GM18508 (cell line): Measurements from ENCODE around the gene SHC4.
"Not testable (repeated sequence)": the region's sequence is repeated elsewhere in the genome, so short reads cannot be mapped to it uniquely, and the experiment has no call there.

ENCODE experiments used
- ATAC-seq: cut with Tn5 transposase; IDR thresholded peaks from one replicate; pipeline ENCODE4 v1.9.1; 2021; ENCODE audit warnings: moderate number of reproducible peaks; ENCODE audit not compliant: insufficient read depth, unreplicated experiment

SHC4 gene

DNA sequence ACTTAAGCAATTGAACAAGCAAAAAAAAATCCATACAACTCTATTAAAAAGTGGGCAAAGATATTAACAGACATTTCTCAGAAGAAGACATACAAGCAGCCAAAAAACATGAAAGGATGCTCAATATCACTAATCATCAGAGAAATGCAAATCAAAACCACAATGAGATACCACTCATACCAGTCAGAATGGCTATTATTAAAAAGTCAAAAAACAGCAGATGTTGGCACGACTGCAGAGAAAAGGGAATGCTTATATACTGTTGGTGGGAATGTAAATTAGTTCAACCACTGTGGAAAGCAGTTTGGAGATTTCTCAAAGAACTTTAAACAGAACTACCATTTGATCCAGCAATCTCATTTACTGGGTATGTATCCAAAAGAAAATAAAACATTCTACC lies 7.2 kb upstream of the SHC4 start:
- not testable (repeated sequence) for ATAC-seq

GRCh38 chr15:48968066-48968465 lies 4.3 kb upstream of the SHC4 start:
- ATAC-seq: no peak

DNA sequence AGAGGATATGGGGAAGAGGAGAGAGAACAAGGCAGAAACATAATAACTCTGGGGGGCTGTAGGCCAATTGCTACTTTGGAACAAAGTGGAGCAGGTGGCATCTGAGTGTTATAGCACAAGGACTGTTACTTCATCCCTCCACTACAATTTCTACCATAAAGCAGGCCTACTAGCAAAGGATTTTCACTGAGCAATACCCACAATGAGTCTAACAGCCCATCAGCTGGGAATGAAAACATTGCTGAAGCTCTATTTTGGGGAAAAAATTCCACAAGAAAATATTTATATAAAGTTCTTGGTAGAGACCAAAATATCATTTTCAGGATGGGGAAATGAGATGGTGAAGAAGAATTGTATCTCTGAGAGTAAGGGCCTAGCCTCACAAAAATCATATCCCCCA lies 3.6 kb upstream of the SHC4 start:
- ATAC-seq: no peak

- peak; percentile 81 for ATAC-seq
Observed at GRCh38 chr15:48966595-48967301, 3.0 kb upstream of the SHC4 start.

- ATAC-seq: no peak
Observed at GRCh38 chr15:48965972-48966371, 2.3 kb upstream of the SHC4 start.

GRCh38 chr15:48964898-48965297 lies 1.2 kb upstream of the SHC4 start:
- ATAC-seq: no peak

DNA sequence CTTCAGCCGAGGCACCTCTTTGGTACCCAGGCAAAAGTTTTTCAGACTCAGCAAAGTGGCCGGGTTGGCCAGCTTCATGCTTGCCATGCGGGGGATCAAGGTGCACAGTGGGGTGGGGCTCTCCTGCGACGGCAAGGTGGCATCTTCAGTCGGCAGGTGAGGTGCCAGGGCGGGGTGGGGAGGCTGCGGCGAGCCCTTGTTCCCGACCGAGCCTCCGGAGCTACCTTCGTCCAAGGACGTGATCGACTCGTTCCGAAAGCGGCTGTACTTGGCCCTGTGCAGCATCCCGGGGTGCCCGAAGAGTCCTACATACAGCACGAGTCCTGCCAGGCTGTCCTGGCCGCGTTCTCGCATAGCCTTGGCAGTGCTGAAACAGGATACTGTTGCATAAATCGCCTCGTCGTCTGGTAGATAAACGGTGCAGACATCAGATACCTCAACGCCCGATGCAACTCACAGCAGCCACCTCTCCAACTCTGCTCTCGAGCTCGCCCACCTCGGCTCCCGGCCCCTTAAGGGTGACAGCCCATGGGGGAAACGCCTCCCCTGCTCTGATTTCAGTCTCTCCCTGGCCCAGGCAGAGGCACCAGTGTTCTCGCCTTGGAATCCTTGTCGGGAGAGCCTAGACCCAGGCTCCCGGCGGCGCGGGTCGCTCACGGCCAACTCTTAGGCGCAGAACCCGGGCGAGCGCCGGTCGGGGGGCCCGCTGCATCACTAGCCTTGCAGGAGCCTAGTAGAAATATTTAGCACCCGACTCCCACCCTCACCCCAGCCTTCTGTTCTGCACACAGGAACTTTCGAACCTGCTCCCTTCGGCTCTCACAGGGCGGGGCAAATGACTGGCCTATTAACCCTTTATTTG lies 826 bp downstream of the SHC4 start:
- ATAC-seq: no peak

DNA sequence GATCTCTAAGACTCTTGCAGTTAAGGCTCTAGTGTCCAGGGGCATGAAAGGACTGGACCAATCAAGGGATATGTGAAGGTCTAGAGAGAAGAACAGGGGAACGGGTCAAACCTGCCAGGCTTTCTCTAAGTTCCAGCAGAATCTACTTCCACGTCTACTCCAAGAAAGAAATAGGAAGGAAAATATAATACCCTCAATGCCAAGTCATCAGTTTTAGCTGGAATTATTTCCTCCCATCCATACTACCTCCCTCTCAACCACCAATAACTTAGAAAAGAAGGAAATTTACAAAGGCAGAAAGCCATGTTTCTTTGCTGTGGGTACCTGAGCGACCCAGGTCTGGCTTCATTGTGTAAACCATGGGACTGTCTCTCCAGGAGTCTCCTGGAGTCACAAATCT lies 7.8 kb downstream of the SHC4 start:
- ATAC-seq: no peak

DNA sequence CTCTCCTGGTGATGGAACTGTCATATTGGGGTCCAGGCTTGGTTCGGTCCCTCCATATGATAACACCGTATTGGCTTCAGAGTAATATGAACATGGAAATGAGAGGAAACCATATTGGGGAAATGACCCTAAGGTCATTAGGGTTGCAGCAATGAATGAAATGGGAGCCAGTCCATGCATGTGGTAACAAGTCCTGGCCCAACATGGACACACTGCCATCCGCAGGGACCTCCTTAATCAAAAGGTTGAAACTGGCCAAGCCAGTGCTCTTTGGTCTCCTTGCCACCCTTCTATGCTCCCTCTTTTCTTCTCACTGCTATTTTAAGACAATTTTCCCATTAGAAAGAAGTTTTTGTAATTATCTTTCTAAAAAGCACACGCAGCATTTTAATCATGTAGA lies 8.3 kb downstream of the SHC4 start:
- ATAC-seq: no peak

DNA sequence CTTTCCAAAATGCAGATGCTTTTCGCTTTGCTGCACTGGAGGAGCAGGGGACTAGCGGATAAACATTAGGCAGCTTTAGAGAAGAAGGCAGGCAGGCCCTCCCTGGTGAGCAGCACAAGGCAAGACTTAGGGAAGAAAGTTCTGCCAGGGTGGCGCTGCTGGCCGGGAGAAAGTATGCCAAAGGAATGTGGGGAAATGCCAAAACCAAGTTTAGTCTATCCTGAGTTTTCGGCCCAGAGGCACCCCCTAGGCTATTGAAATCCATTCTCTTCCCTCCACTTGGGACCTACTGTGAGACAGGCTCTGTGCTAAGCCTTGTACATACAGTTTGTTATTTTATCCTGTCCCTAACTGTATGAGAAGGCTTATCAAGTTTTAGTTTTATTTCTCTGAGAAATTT lies 9.2 kb downstream of the SHC4 start:
- ATAC-seq: no peak

- no peak for ATAC-seq
Observed at GRCh38 chr15:48946840-48947187, 16.9 kb downstream of the SHC4 start.

DNA sequence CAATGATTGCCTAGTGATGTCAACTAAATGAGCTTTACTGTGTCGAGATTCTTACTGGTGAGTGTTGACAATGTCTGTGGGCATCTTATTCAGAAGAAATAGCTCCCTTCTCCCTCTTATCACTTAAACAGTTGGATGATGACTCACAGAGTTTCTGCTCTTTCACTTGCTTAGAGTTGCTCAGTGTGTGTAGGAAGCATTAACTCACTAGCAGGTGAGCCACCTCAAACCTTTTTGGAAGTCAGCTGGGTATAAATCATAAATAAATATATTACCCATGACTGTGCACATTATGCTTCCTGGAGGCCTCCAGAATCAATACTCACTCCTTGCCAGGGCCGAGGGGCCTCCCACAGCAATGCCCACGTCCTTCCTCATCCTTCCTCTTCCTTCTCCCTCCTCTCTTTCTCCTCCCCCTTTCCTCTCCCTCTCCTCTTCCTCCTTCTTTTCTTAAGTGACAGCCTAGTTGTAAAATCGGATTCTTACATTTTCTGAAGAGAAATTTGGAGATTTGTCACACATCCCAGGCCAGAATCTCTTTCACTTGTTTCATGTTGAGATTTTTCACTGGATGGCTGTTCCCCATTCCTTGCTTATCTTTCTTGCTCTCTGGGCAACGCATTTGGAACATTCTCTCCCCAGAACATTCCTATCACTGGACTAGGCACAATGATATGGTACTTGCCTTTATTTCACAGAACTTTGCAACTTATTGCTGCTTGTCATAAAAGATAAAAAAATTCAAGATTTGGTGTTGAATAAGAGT lies 17.5 kb downstream of the SHC4 start:
- no peak for ATAC-seq

DNA sequence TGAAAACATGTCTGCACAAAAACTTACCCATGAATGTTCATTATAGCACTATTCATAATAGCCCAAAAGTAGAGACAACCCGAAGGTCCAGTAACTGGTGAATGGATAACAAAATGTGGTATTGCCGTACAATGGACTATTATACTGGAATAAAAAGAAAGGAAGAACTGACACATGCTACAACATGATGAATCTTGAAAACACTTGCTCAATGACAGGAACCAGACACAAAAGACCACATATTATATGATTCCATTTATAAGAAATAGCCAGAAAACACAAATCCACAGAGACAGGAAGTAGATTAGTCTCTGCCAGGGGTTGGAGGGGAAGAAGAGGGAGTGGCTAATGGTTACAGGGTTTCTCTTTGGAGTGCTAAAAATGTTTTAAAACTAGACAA lies 18.3 kb downstream of the SHC4 start:
- ATAC-seq: no peak

- ATAC-seq: no peak
Observed at GRCh38 chr15:48941904-48942303, 21.8 kb downstream of the SHC4 start.

- ATAC-seq: peak; percentile 95
Observed at GRCh38 chr15:48940508-48940907, 23.2 kb downstream of the SHC4 start.

DNA sequence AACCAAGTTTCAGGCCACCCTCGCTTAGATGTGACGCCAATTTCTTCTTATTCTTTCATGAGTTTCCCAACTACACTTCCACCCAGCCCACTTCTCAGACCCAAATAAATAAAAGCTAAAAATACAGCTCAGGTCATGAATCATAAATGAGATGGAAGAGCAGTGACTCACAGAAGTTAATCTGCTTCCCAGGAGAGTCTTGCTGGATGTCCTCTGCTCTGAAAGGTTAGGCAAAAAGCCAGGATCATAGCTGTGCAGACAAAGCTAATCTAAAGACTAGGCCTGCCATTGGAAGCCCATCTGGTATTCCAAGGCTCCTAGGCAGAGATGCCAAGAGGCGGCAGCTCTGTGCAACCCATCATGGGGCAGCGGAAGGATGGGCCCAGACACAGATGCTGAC lies 24.1 kb downstream of the SHC4 start:
- ATAC-seq: no peak

DNA sequence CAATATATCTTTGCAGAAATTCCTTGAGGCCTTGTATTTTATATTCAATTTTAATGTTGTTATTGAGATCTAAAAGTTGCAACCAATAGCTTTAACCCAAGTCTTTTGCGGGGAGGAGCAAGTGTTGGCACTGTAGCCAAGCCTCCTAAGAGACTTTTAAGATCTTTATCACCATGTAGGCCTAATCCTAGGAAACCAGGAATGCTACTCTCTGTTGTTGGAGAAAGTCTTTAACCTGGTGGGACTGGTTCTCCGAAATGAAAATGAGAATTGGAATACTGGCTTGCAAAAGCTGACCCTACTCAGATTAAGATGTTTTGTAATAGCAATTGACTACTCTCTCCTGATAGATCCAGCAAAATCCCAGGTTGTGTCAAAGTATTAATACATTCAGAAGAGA lies 25.8 kb downstream of the SHC4 start:
- ATAC-seq: no peak

DNA sequence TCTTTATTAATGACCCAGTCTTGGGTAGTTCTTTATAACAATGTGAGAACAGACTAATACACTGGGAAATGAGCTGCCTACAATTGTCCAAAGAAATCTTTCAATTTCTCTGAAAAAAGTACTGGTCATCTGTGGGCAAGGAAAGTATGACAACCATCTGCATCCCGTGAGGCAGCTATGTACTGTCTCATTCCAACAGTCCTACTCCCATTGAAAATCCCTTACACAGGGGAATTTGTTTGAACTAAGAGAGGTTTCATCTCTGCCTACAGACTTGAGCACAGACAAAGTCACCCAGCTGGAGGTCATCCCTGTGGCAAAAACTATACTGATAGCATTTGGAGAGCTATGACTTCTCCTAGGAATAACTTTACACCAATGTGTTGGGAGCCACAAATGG lies 27.1 kb downstream of the SHC4 start:
- no peak for ATAC-seq

- ATAC-seq: no peak
Observed at GRCh38 chr15:48935236-48935635, 28.5 kb downstream of the SHC4 start.

DNA sequence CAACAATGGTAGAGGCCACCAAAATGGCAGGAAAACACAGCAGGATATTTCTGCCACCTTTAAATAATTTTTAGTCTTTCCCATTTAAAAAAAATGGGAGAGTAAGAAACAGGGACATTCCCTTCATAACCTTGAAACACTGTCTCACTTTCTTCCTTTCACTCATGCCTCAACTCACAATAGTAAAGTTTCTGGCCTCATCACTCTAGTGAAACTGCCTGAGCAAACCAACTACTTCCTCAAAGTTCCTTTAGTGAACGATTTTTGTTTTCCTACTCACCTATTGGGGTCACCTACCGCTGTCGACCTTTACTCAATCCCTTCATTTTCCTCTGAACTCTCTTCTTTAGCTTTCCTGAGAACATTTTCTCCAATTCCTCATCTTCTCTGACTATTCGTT lies 33.0 kb downstream of the SHC4 start:
- ATAC-seq: no peak

DNA sequence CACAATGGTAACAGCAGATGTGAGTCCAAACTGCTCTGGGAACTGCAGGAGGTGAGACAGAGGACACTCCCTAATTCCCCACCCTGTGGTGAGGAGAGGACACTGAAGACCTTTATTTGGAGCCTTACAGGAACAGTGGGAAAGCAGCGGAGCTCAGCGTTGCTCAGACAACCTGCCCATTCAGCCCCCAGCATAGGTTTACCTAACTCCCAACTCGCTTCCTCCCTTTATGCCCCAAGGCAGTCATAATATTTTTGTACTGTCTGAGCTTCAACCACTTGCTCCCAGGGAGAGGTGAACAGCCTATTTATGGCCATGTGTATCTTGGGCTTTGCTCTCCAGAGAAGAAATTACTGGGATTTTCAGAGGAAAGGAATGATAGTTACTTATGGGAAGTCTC lies 34.1 kb downstream of the SHC4 start:
- ATAC-seq: no peak
